ENCODE measurements around the gene CSNK1G3. TPM values are rescaled to one million over a fixed set of nuclear protein-coding genes. Genes with fewer than 3 reads are reported as not detected.

The CSNK1G3 gene
- total and polyA plus RNA-seq, 8 donors, result 12.9 to 151 (median 20.3) TPM

DNA sequence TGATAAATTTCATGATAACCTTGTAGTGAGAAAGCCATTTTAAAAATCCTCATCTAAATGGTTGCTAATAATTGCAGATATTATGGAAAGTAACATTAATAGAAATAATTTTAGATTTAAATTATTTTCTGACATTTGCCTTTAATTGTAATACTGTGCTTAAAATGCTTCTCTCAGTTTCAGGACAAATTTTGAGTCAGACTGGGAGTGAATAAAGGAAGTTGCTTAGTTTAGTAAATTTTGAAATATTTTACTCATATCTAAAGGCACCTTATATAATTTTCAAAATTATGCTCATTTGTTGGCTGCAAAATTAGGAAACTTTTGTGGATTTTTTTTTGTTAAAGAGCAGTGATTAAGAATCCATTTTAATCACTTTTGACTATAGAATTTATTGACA is 93.8 kb downstream of the CSNK1G3 start:
- peaks cover 0 to 35% (median 24%) of the 10 kb centered on the region in 4 donors for H3K36me3 ChIP-seq
- H3K9me3 ChIP-seq, result no peaks in the 10 kb centered on the region
- no peak overlapping the region for H3K27ac ChIP-seq
- H3K4me3 ChIP-seq, result no peak overlapping the region
- no peak for DNase-seq
- no peak for TF ChIP-seq POLR2AphosphoS5 (IDR thresholded peaks at IDR 0.05)
- no peak for TF ChIP-seq EP300 (IDR thresholded peaks at IDR 0.05)
- H3K4me1 ChIP-seq, result no peaks in the 10 kb centered on the region
- intact Hi-C loops (cut with DNase I; ENCODE audit: low total_unique reads), result no loop called here
- no peaks in the 10 kb centered on the region for H3K27me3 ChIP-seq

DNA sequence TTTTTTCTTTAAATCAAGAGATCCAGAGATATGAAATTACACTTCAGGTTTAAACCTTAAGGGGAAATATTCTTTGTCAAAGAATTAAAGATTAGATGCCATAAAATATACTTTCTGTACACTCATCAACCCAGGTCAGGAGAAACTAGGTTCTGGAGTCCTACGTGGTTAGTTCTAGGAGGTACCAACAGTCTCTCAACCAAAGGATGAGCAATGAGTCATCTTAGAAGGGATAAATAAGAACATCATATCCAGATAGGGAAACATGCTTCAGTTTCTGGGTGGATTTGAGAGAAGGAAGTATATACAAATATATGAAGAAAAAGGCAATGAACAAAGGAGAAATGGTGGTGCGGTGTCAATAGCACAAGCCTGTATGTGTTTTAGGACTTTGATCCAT is 98.2 kb downstream of the CSNK1G3 start:
- intact Hi-C loops (cut with DNase I; ENCODE audit: low total_unique reads), result no loop called here
- Histone ChIP-seq H3K27ac (no peak overlapping the region), H3K27me3 (no peaks in the 10 kb centered on the region), H3K36me3 (peaks cover 6 to 33% (median 32%) of the 10 kb centered on the region in 4 donors), H3K4me3 (no peak overlapping the region), H3K4me1 (no peaks in the 10 kb centered on the region), H3K9me3 (no peaks in the 10 kb centered on the region)
- 86 to 92% (median 90%) methylated on average over 2 of the region's 2 CpGs for WGBS, 5 donors
- DNase-seq, result no peak
- no peak for TF ChIP-seq EP300 (IDR thresholded peaks at IDR 0.05)
- TF ChIP-seq, protein P1, sequence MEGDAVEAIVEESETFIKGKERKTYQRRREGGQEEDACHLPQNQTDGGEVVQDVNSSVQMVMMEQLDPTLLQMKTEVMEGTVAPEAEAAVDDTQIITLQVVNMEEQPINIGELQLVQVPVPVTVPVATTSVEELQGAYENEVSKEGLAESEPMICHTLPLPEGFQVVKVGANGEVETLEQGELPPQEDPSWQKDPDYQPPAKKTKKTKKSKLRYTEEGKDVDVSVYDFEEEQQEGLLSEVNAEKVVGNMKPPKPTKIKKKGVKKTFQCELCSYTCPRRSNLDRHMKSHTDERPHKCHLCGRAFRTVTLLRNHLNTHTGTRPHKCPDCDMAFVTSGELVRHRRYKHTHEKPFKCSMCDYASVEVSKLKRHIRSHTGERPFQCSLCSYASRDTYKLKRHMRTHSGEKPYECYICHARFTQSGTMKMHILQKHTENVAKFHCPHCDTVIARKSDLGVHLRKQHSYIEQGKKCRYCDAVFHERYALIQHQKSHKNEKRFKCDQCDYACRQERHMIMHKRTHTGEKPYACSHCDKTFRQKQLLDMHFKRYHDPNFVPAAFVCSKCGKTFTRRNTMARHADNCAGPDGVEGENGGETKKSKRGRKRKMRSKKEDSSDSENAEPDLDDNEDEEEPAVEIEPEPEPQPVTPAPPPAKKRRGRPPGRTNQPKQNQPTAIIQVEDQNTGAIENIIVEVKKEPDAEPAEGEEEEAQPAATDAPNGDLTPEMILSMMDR (IDR thresholded peaks at IDR 0.05), result no peak

DNA sequence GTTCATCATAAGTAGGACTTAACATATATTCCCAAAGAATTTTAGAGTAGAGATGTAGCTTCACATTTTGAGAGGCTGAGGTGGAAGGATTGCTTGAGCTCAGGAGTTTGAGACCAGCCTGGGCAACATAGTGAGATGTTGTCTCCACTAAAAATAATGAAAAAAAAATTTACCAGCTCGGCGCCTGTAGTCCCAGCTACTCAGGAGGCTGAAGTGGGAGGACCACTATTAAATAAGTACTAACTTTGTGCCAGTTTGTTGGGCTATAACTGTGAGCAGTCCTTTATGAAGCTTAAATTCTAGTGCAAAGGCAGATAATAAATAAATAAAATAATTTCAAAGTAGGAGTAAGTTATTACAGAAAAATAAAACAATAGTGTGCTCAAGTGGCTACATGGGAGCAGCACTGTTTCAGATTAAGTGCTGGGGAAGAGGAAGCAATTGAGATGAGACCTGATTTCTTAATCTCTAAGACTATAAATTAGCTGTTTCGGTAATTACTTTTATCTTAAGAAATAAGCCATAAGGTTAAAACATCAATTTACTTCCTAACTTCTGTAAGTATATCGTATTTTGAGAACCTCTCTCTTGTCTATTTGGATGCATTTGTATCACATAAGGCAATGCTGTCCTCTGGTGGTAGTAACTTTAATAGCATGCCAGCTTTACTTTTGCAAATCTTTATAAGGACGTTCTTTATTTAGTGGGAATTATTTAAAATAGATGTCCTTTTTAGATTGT is 98.9 kb downstream of the CSNK1G3 start:
- peak in 1 of 2 donors; percentile 82 for DNase-seq
- peak overlapping the region in 1 of 5 donors; percentile 14 for H3K27ac ChIP-seq
- intact Hi-C loops (cut with DNase I; ENCODE audit: low total_unique reads), result no loop called here

DNA sequence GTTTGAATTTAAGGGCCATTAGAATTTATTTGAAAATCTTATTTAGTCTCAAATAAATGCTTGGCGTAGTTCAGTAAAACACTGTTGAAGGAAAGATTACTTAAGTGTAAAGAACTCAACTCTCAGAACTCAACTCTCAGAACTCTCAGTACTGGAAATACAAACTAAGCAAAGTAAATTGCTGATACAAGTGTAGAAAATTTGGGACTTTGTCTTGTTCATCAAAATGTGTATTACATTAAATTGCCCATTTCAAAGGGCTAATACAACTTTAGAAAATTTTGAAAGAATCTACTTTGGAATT is 99.4 kb downstream of the CSNK1G3 start:
- intact Hi-C loops (cut with DNase I; ENCODE audit: low total_unique reads), result no loop called here
- Histone ChIP-seq H3K36me3 (peaks cover 10 to 43% (median 35%) of the 10 kb centered on the region in 4 donors), H3K27ac (no peak overlapping the region), H3K27me3 (no peaks in the 10 kb centered on the region), H3K4me1 (no peaks in the 10 kb centered on the region), H3K4me3 (no peak overlapping the region), H3K9me3 (no peaks in the 10 kb centered on the region)
- WGBS, 5 donors, result 38 to 57% (median 47%) methylated on average over 1 of the region's 1 CpG
- no peak for DNase-seq
- TF ChIP-seq POLR2AphosphoS5 (IDR thresholded peaks at IDR 0.05), result no peak
- TF ChIP-seq POLR2A (IDR thresholded peaks at IDR 0.05), result no peak
- TF ChIP-seq, protein P1 (IDR thresholded peaks at IDR 0.05), result no peak
- no peak for TF ChIP-seq EP300 (IDR thresholded peaks at IDR 0.05)

More for the DNA sequence above, 98.9 kb downstream of the CSNK1G3 start:
- Histone ChIP-seq H3K27me3 (no peaks in the 10 kb centered on the region), H3K36me3 (peaks cover 10 to 39% (median 35%) of the 10 kb centered on the region in 4 donors), H3K9me3 (no peaks in the 10 kb centered on the region), H3K4me1 (no peaks in the 10 kb centered on the region), H3K4me3 (no peak overlapping the region)
- TF ChIP-seq, protein P1 (IDR thresholded peaks at IDR 0.05), result peak in 5 of 7 experiments; percentile 73 to 94 (median 89)
- TF ChIP-seq EP300 (IDR thresholded peaks at IDR 0.05) (no peak), POLR2A (IDR thresholded peaks at IDR 0.05) (no peak)
- WGBS, 5 donors, result 35 to 42% (median 39%) methylated on average over 5 of the region's 5 CpGs

DNA sequence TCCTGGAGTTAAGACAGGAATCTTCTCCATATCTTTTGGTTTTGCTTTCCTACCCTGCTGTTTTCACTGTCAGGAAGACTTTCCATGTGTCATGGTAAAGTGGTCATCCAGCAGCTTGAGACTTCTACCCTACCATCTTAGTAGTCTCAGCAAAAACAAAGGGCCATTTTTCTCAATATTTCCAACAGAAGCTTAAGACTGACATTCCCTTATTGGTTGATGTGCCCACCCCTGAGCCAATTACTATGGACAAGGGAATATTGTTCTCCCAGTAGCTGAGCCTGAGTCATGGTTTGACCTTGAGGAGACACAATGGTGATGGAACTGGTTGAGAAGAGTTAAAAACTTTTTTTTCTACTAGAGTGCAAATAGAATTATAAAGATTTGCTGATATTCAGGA is 105.6 kb downstream of the CSNK1G3 start:
- intact Hi-C loops (cut with DNase I; ENCODE audit: low total_unique reads), result no loop called here
- Histone ChIP-seq H3K27ac (no peak overlapping the region), H3K36me3 (peaks cover 10 to 27% (median 19%) of the 10 kb centered on the region in 4 donors), H3K27me3 (no peaks in the 10 kb centered on the region), H3K9me3 (no peaks in the 10 kb centered on the region), H3K4me3 (no peak overlapping the region), H3K4me1 (no peaks in the 10 kb centered on the region)
- TF ChIP-seq, protein P1 (IDR thresholded peaks at IDR 0.05), result no peak
- TF ChIP-seq POLR2A (IDR thresholded peaks at IDR 0.05) (no peak), POLR2AphosphoS5 (IDR thresholded peaks at IDR 0.05) (no peak), EP300 (IDR thresholded peaks at IDR 0.05) (no peak)
- DNase-seq, result no peak
